ENCODE results near the gene TSC2. TPM values are rescaled to one million over a fixed set of nuclear protein-coding genes. Genes with fewer than 3 reads are reported as not detected.

TSC2 gene
- polyA plus RNA-seq, 3 donors: 11.7 to 95.1 (median 20.8) TPM

GRCh38 chr16:2043667-2044451 lies 3.9 kb upstream of the TSC2 start:
- H3K27me3 Mint-ChIP-seq (ENCODE audit: low read depth in 3 of 3): no peaks in the 10 kb centered on the region
- no peaks in the 10 kb centered on the region for H3K27me3 ChIP-seq (ENCODE audit: control insufficient read depth in 2 of 2, insufficient read depth in 2 of 2, low read length in 2 of 2)
- no peak for DNase-seq
- no peak for TF ChIP-seq CTCF (IDR thresholded peaks at IDR 0.05)
- H3K27ac Mint-ChIP-seq: no peak overlapping the region
- peak overlapping the region in 1 of 3 experiments; percentile 50 for H3K4me3 ChIP-seq (replicated peaks in 1 of 3; ENCODE audit: low read depth in 2 of 3, low read length in 3 of 3)
- peak overlapping the region; percentile 17 for H3K9ac ChIP-seq (ENCODE audit: insufficient read depth, low read length, poor library complexity, severe bottlenecking)
- H3K36me3 Mint-ChIP-seq: peaks cover 3 to 4% of the 10 kb centered on the region in 2 donors
- H2AFZ ChIP-seq (ENCODE audit: insufficient read depth, low read depth, low read length, poor library complexity, severe bottlenecking): peak overlapping the region; percentile 61
- H3K4me1 Mint-ChIP-seq: peaks cover 24% of the 10 kb centered on the region
- intact Hi-C loops (cut with micrococcal nuclease): no loop called here
- peak overlapping the region; percentile 48 to 53 for H3K4me3 Mint-ChIP-seq
- H3K36me3 ChIP-seq (replicated peaks in 1 of 2; ENCODE audit: control insufficient read depth in 1 of 2, insufficient read depth in 2 of 2, low read length in 2 of 2): no peaks in the 10 kb centered on the region
- H3K27ac ChIP-seq (ENCODE audit: low read depth in 1 of 2, low read length in 2 of 2): no peak overlapping the region
- H3K4me2 ChIP-seq (replicated peaks; ENCODE audit: extremely low read depth, low read length, poor library complexity, severe bottlenecking): peak overlapping the region; percentile 59
- H3K4me1 ChIP-seq (ENCODE audit: control insufficient read depth in 1 of 2, insufficient read depth in 2 of 2, low read length in 2 of 2): peaks cover 26 to 34% of the 10 kb centered on the region in 2 donors
- no peaks in the 10 kb centered on the region for H3K9me3 ChIP-seq (replicated peaks in 1 of 2; ENCODE audit: control insufficient read depth in 1 of 2, insufficient read depth in 1 of 2, low read length in 2 of 2)
- no peaks in the 10 kb centered on the region for H3K9me3 Mint-ChIP-seq
- peaks cover 11% of the 10 kb centered on the region for H3K79me2 ChIP-seq (ENCODE audit: insufficient read depth, low read length)
- H4K20me1 ChIP-seq (ENCODE audit: insufficient read depth, low read length): no peaks in the 10 kb centered on the region
- 45% methylated on average over 20 of the region's 26 CpGs for WGBS (ENCODE audit: insufficient coverage)

- H3K36me3 ChIP-seq (replicated peaks in 1 of 2; ENCODE audit: control insufficient read depth in 1 of 2, insufficient read depth in 2 of 2, low read length in 2 of 2): no peaks in the 10 kb centered on the region
- H3K79me2 ChIP-seq (ENCODE audit: insufficient read depth, low read length): peaks cover 15% of the 10 kb centered on the region
- H3K36me3 Mint-ChIP-seq: peaks cover 3 to 4% of the 10 kb centered on the region in 2 donors
- no peaks in the 10 kb centered on the region for H3K9me3 Mint-ChIP-seq
- H4K20me1 ChIP-seq (ENCODE audit: insufficient read depth, low read length): no peaks in the 10 kb centered on the region
- no peak for DNase-seq
- intact Hi-C loops (cut with micrococcal nuclease): no loop called here
- no peak for TF ChIP-seq CTCF (IDR thresholded peaks at IDR 0.05)
- peak overlapping the region; percentile 17 for H3K9ac ChIP-seq (ENCODE audit: insufficient read depth, low read length, poor library complexity, severe bottlenecking)
- peak overlapping the region; percentile 61 for H2AFZ ChIP-seq (ENCODE audit: insufficient read depth, low read depth, low read length, poor library complexity, severe bottlenecking)
- no peaks in the 10 kb centered on the region for H3K27me3 Mint-ChIP-seq (ENCODE audit: low read depth in 3 of 3)
- no peak overlapping the region for H3K27ac Mint-ChIP-seq
- H3K4me3 ChIP-seq (replicated peaks in 1 of 3; ENCODE audit: low read depth in 2 of 3, low read length in 3 of 3): peak overlapping the region in 1 of 3 experiments; percentile 50
- no peaks in the 10 kb centered on the region for H3K9me3 ChIP-seq (replicated peaks in 1 of 2; ENCODE audit: control insufficient read depth in 1 of 2, insufficient read depth in 1 of 2, low read length in 2 of 2)
- peak overlapping the region; percentile 59 for H3K4me2 ChIP-seq (replicated peaks; ENCODE audit: extremely low read depth, low read length, poor library complexity, severe bottlenecking)
- H3K4me3 Mint-ChIP-seq: no peak overlapping the region
- 67% methylated on average over 17 of the region's 22 CpGs for WGBS (ENCODE audit: insufficient coverage)
- H3K27ac ChIP-seq (ENCODE audit: low read depth in 1 of 2, low read length in 2 of 2): no peak overlapping the region
- peaks cover 27% of the 10 kb centered on the region for H3K4me1 Mint-ChIP-seq
- H3K27me3 ChIP-seq (ENCODE audit: control insufficient read depth in 2 of 2, insufficient read depth in 2 of 2, low read length in 2 of 2): no peaks in the 10 kb centered on the region
- peaks cover 26 to 37% of the 10 kb centered on the region in 2 donors for H3K4me1 ChIP-seq (ENCODE audit: control insufficient read depth in 1 of 2, insufficient read depth in 2 of 2, low read length in 2 of 2)
Observed at GRCh38 chr16:2044541-2044940, 3.2 kb upstream of the TSC2 start.

All from CD14-positive monocyte (primary cell).